Liver (tissue), 9 donors: ENCODE measurements around the gene CA6. TPM values are rescaled to one million over a fixed set of nuclear protein-coding genes. Genes with fewer than 3 reads are reported as not detected.
"Not testable (repeated sequence)": the region's sequence is repeated elsewhere in the genome, so short reads cannot be mapped to it uniquely, and the experiment has no call there.

Experiments
- DNase-seq: peaks from one replicate; pipeline ENCODE4 v3.0.0-alpha.2; 2017; ENCODE audit warnings: low spot score
- H3K27ac ChIP-seq, 2 donors: one replicate each; pipeline ENCODE4 v1.7.0; 2013; ENCODE audit warnings: inconsistent platforms in 2 of 2, low read length in 2 of 2, control low read depth in 1 of 2, low read depth in 1 of 2, mild to moderate bottlenecking in 1 of 2
- H3K27me3 ChIP-seq, 4 donors: one replicate each; pipeline versions ENCODE4 v1.6.1 to v1.7.0; 2013; ENCODE audit warnings: low read length in 3 of 4, inconsistent platforms in 1 of 4, mild to moderate bottlenecking in 1 of 4, moderate library complexity in 1 of 4; ENCODE audit not compliant: control insufficient read depth in 4 of 4, insufficient read depth in 4 of 4
- H3K36me3 ChIP-seq, 4 donors: one replicate each; pipeline versions ENCODE4 v1.6.1 to v1.7.0; 2013; ENCODE audit warnings: low read length in 3 of 4, mild to moderate bottlenecking in 3 of 4, low read depth in 1 of 4, moderate library complexity in 1 of 4; ENCODE audit not compliant: control insufficient read depth in 4 of 4, insufficient read depth in 3 of 4
- H3K4me1 ChIP-seq, 4 donors: one replicate each; pipeline versions ENCODE4 v1.6.1 to v1.7.0; 2013; ENCODE audit warnings: low read length in 3 of 4, mild to moderate bottlenecking in 3 of 4, moderate library complexity in 1 of 4; ENCODE audit not compliant: control insufficient read depth in 4 of 4, insufficient read depth in 4 of 4
- H3K4me3 ChIP-seq, 3 donors: one replicate each; pipeline versions ENCODE4 v1.6.1 to v1.7.0; 2013; ENCODE audit warnings: low read length in 3 of 3, control low read depth in 1 of 3, low read depth in 1 of 3, mild to moderate bottlenecking in 1 of 3
- H3K9ac ChIP-seq, 2 donors: one replicate each; pipeline ENCODE4 v1.7.0; 2013; ENCODE audit warnings: low read length in 2 of 2, mild to moderate bottlenecking in 2 of 2, moderate library complexity in 2 of 2, control low read depth in 1 of 2, low read depth in 1 of 2
- H3K9me3 ChIP-seq, 4 donors: one replicate each; pipeline versions ENCODE4 v1.6.1 to v1.7.0; 2013; ENCODE audit warnings: low read length in 3 of 4; ENCODE audit not compliant: control insufficient read depth in 4 of 4
- EGR1 ChIP-seq, 2 donors: IDR thresholded peaks; 2 replicates each; pipeline ENCODE4 v1.6.1; 2016 to 2018; ENCODE audit warnings: antibody characterized with exemption in 2 of 2, low read depth in 2 of 2
- FOXA1 ChIP-seq: IDR thresholded peaks from 2 replicates; pipeline ENCODE4 v1.6.1; 2016; ENCODE audit warnings: antibody characterized with exemption
- FOXA2 ChIP-seq: IDR thresholded peaks from 2 replicates; pipeline ENCODE4 v1.6.1; 2016; ENCODE audit warnings: antibody characterized with exemption
- GABPA ChIP-seq, 2 donors: IDR thresholded peaks in 1 of 2; conservative IDR thresholded peaks in 1 of 2; 2 replicates each; pipeline ENCODE4 v1.6.1; 2016; ENCODE audit warnings: antibody characterized with exemption in 2 of 2, mild to moderate bottlenecking in 1 of 2, moderate library complexity in 1 of 2
- HNF4A ChIP-seq, 2 donors: conservative IDR thresholded peaks; 2 replicates each; pipeline ENCODE4 v1.6.1; 2016; ENCODE audit warnings: antibody characterized with exemption in 2 of 2, mild to moderate bottlenecking in 2 of 2
- HNF4G ChIP-seq: IDR thresholded peaks from 2 replicates; pipeline ENCODE4 v1.6.1; 2016; ENCODE audit warnings: antibody characterized with exemption
- JUND ChIP-seq, 2 donors: IDR thresholded peaks; 2 replicates each; pipeline ENCODE4 v1.6.1; 2016; ENCODE audit warnings: antibody characterized with exemption in 2 of 2
- NR2F2 ChIP-seq: IDR thresholded peaks from 2 replicates; pipeline ENCODE4 v1.6.1; 2016; ENCODE audit warnings: antibody characterized with exemption
- RAD21 ChIP-seq, 2 donors: IDR thresholded peaks; 2 replicates each; pipeline ENCODE4 v1.6.1; 2016; ENCODE audit warnings: antibody characterized with exemption in 2 of 2, mild to moderate bottlenecking in 2 of 2
- RXRA ChIP-seq, 2 donors: IDR thresholded peaks; 2 replicates each; pipeline ENCODE4 v1.6.1; 2017 to 2018; ENCODE audit warnings: antibody characterized with exemption in 2 of 2, mild to moderate bottlenecking in 1 of 2
- SP1 ChIP-seq: IDR thresholded peaks from 2 replicates; pipeline ENCODE4 v1.6.1; 2018; ENCODE audit warnings: antibody characterized with exemption, mild to moderate bottlenecking
- TAF1 ChIP-seq: conservative IDR thresholded peaks from 2 replicates; pipeline ENCODE4 v1.6.1; 2016; ENCODE audit warnings: antibody characterized with exemption, mild to moderate bottlenecking
- YY1 ChIP-seq: IDR thresholded peaks from 2 replicates; pipeline ENCODE4 v1.6.1; 2016; ENCODE audit warnings: antibody characterized with exemption, mild to moderate bottlenecking
- WGBS: extraction: QIAGEN DNeasy Blood & Tissue Kit; methylation state at CpG from one replicate; pipeline ENCODE4 v1.1.7; 2013; 5-methylcytosine and 5-hydroxymethylcytosine counted together
- polyA plus RNA-seq, 2 donors: library from polyadenylated mRNA; stranded (reverse) in 1 of 2; unstranded in 1 of 2; fragments of 200-250 nt in 1 of 2; fragments of >200 nt in 1 of 2; fragmentation: Nextera tagmentation in 1 of 2; extraction: Ambion mirVana in 1 of 2; gene quantifications; one replicate each; pipeline versions ENCODE4 v1.2.1 to v1.2.3, GENCODE V29; 2013 to 2015
- total RNA-seq, 2 donors: library from RNA; depleted of rRNA; stranded (reverse); fragments of >200 nt; gene quantifications; one replicate each; pipeline ENCODE4 v1.2.3, GENCODE V29; 2014
- TF ChIP-seq, protein P1 (sequence below): IDR thresholded peaks from 2 replicates; pipeline ENCODE4 v1.6.1; 2016; ENCODE audit warnings: antibody characterized with exemption
- TF ChIP-seq, protein P2 (sequence below): IDR thresholded peaks from 2 replicates; pipeline ENCODE4 v1.6.1; 2016; ENCODE audit warnings: antibody characterized with exemption
- TF ChIP-seq, protein P3 (sequence below): IDR thresholded peaks from 2 replicates; pipeline ENCODE4 v1.6.1; 2016; ENCODE audit warnings: antibody characterized with exemption, mild to moderate bottlenecking
- TF ChIP-seq, protein P4 (sequence below): IDR thresholded peaks from 2 replicates; pipeline ENCODE4 v1.6.1; 2016; ENCODE audit warnings: antibody characterized with exemption
- TF ChIP-seq, protein P5 (sequence below): fragments of 150-350 bp; IDR thresholded peaks from 2 replicates; pipeline ENCODE4 v1.5.1; 2017; ENCODE audit warnings: improper control_type of control experiment, low read depth, low read length; ENCODE audit not compliant: missing input control
- donor health status: healthy.
- donor health status: healthy.
- donor health status: healthy.
- donor health status: healthy.
- donor health status: healthy.

The CA6 gene
- total and polyA plus RNA-seq, 4 donors: not detected

DNA sequence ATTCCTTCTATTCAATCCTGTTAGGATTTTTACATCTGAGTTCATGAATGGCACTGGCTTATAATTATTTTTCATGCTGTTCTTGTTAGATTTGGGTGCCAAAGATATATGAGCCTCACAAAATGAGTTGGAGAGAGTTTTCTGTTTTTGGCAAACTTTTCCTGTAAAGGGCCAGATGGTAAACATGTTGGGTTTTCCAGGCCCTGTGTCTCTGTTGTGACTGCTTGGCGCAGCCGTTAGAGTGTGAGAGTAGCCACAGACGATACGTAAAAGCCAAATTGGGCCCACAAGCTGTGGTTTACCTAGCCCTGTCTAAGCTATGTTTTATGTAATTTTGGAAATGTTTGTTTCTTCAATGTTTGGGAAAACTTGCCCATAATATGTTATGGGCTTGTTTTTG is 15.6 kb upstream of the CA6 start:
- Histone ChIP-seq H3K9ac (no peak overlapping the region), H3K9me3 (no peaks in the 10 kb centered on the region), H3K4me3 (no peak overlapping the region), H3K4me1 (no peaks in the 10 kb centered on the region), H3K36me3 (no peaks in the 10 kb centered on the region), H3K27ac (no peak overlapping the region), H3K27me3 (no peaks in the 10 kb centered on the region)
- no peak for TF ChIP-seq TAF1
- TF ChIP-seq YY1: no peak
- no peak for TF ChIP-seq SP1
- no peak for TF ChIP-seq EGR1 (IDR thresholded peaks at IDR 0.05; ENCODE audit: low read depth in 2 of 2)
- TF ChIP-seq GABPA (IDR thresholded peaks at IDR 0.05 in 1 of 2, conservative IDR thresholded peaks at IDR 0.05 in 1 of 2): no peak
- TF ChIP-seq, protein P1, sequence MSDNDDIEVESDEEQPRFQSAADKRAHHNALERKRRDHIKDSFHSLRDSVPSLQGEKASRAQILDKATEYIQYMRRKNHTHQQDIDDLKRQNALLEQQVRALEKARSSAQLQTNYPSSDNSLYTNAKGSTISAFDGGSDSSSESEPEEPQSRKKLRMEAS: no peak
- TF ChIP-seq, protein P2, sequence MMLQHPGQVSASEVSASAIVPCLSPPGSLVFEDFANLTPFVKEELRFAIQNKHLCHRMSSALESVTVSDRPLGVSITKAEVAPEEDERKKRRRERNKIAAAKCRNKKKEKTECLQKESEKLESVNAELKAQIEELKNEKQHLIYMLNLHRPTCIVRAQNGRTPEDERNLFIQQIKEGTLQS: no peak
- TF ChIP-seq, protein P3, sequence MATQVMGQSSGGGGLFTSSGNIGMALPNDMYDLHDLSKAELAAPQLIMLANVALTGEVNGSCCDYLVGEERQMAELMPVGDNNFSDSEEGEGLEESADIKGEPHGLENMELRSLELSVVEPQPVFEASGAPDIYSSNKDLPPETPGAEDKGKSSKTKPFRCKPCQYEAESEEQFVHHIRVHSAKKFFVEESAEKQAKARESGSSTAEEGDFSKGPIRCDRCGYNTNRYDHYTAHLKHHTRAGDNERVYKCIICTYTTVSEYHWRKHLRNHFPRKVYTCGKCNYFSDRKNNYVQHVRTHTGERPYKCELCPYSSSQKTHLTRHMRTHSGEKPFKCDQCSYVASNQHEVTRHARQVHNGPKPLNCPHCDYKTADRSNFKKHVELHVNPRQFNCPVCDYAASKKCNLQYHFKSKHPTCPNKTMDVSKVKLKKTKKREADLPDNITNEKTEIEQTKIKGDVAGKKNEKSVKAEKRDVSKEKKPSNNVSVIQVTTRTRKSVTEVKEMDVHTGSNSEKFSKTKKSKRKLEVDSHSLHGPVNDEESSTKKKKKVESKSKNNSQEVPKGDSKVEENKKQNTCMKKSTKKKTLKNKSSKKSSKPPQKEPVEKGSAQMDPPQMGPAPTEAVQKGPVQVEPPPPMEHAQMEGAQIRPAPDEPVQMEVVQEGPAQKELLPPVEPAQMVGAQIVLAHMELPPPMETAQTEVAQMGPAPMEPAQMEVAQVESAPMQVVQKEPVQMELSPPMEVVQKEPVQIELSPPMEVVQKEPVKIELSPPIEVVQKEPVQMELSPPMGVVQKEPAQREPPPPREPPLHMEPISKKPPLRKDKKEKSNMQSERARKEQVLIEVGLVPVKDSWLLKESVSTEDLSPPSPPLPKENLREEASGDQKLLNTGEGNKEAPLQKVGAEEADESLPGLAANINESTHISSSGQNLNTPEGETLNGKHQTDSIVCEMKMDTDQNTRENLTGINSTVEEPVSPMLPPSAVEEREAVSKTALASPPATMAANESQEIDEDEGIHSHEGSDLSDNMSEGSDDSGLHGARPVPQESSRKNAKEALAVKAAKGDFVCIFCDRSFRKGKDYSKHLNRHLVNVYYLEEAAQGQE: no peak
- TF ChIP-seq NR2F2: no peak
- no peak for TF ChIP-seq FOXA2
- no peak for TF ChIP-seq HNF4A (conservative IDR thresholded peaks at IDR 0.05)
- TF ChIP-seq RXRA (IDR thresholded peaks at IDR 0.05): no peak
- TF ChIP-seq FOXA1: no peak
- TF ChIP-seq RAD21 (IDR thresholded peaks at IDR 0.05): no peak
- TF ChIP-seq, protein P4, sequence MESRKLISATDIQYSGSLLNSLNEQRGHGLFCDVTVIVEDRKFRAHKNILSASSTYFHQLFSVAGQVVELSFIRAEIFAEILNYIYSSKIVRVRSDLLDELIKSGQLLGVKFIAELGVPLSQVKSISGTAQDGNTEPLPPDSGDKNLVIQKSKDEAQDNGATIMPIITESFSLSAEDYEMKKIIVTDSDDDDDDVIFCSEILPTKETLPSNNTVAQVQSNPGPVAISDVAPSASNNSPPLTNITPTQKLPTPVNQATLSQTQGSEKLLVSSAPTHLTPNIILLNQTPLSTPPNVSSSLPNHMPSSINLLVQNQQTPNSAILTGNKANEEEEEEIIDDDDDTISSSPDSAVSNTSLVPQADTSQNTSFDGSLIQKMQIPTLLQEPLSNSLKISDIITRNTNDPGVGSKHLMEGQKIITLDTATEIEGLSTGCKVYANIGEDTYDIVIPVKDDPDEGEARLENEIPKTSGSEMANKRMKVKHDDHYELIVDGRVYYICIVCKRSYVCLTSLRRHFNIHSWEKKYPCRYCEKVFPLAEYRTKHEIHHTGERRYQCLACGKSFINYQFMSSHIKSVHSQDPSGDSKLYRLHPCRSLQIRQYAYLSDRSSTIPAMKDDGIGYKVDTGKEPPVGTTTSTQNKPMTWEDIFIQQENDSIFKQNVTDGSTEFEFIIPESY: no peak
- no peak for TF ChIP-seq HNF4G
- TF ChIP-seq, protein P5, sequence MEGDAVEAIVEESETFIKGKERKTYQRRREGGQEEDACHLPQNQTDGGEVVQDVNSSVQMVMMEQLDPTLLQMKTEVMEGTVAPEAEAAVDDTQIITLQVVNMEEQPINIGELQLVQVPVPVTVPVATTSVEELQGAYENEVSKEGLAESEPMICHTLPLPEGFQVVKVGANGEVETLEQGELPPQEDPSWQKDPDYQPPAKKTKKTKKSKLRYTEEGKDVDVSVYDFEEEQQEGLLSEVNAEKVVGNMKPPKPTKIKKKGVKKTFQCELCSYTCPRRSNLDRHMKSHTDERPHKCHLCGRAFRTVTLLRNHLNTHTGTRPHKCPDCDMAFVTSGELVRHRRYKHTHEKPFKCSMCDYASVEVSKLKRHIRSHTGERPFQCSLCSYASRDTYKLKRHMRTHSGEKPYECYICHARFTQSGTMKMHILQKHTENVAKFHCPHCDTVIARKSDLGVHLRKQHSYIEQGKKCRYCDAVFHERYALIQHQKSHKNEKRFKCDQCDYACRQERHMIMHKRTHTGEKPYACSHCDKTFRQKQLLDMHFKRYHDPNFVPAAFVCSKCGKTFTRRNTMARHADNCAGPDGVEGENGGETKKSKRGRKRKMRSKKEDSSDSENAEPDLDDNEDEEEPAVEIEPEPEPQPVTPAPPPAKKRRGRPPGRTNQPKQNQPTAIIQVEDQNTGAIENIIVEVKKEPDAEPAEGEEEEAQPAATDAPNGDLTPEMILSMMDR: no peak
- TF ChIP-seq JUND (IDR thresholded peaks at IDR 0.05): no peak
- no peak for DNase-seq
- 88% methylated on average over 4 of the region's 4 CpGs for WGBS

DNA sequence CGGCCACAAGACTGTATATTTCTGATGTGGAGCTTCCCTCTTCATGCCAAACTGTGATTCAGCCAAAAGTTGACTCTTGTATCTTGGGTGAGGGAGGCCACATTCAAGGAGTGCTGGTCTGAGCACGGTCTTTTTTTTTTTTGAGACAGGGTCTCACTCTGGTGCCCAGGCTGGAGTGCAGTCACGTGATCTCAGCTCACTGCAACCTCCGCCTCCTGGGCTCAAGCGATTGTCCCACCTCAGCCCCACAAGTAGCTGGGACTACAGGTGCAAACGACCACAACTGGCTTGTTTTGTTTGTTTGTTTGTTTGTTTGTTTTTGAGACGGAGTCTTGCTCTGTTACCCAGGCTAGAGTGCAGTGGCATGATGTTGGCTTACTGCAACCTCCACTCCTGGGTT is 8.6 kb upstream of the CA6 start:
- not testable (repeated sequence) for H3K9me3 ChIP-seq, H3K36me3 ChIP-seq, DNase-seq, H3K27ac ChIP-seq, H3K27me3 ChIP-seq, H3K4me3 ChIP-seq, H3K9ac ChIP-seq, H3K4me1 ChIP-seq
- 83% methylated on average over 7 of the region's 7 CpGs for WGBS
